ENCODE results near the gene RNF220. TPM values are rescaled to one million over a fixed set of nuclear protein-coding genes. Genes with fewer than 3 reads are reported as not detected.

Gene RNF220
- total RNA-seq, 4 donors from 2014 or later, result 116 to 140 (median 123) TPM

DNA sequence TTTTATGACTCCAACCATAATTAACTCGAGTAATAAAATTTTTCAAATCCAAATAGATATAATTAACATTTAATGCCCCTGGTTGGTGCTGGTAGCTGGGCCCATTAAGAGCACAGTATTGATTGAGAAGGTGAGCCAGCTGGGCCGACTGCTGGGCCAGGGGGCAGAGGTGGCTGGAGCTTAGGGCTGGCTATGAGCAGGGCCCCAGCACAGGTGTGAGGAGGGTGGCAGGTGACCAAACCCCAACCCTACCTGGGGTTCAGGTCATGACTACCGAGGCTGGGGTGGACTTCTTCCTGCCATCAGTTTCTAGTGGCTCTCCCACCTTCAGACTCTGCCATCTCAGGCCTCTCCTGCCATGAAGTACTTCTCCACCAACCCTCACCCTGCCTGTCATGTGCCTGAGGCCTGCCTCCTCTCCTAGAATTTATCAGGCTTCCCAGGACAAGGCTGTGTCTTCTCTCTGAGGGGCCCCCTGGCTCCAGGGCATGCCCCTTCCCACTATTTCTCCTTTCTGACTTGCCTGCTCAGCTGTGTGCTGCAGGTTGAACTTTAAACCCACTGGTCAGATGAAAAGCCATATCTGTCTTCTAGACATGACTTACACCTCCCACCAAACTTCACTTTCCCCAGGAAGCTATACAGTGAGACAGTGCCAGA, 183.6 kb downstream of the RNF220 start:
- H3K4me3 ChIP-seq (ENCODE audit: low read depth, poor library complexity, severe bottlenecking), result no peak overlapping the region
- no peak for TF ChIP-seq POLR2A (IDR thresholded peaks at IDR 0.05)
- TF ChIP-seq, protein P1, sequence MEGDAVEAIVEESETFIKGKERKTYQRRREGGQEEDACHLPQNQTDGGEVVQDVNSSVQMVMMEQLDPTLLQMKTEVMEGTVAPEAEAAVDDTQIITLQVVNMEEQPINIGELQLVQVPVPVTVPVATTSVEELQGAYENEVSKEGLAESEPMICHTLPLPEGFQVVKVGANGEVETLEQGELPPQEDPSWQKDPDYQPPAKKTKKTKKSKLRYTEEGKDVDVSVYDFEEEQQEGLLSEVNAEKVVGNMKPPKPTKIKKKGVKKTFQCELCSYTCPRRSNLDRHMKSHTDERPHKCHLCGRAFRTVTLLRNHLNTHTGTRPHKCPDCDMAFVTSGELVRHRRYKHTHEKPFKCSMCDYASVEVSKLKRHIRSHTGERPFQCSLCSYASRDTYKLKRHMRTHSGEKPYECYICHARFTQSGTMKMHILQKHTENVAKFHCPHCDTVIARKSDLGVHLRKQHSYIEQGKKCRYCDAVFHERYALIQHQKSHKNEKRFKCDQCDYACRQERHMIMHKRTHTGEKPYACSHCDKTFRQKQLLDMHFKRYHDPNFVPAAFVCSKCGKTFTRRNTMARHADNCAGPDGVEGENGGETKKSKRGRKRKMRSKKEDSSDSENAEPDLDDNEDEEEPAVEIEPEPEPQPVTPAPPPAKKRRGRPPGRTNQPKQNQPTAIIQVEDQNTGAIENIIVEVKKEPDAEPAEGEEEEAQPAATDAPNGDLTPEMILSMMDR (IDR thresholded peaks at IDR 0.05), result no peak
- 78 to 79% methylated on average over 3 of the region's 3 CpGs for WGBS, 2 donors
- no peak for DNase-seq (ENCODE audit: low spot score in 2 of 2)
- intact Hi-C loops (cut with DNase I; ENCODE audit: low total_unique reads), result no loop called here

DNA sequence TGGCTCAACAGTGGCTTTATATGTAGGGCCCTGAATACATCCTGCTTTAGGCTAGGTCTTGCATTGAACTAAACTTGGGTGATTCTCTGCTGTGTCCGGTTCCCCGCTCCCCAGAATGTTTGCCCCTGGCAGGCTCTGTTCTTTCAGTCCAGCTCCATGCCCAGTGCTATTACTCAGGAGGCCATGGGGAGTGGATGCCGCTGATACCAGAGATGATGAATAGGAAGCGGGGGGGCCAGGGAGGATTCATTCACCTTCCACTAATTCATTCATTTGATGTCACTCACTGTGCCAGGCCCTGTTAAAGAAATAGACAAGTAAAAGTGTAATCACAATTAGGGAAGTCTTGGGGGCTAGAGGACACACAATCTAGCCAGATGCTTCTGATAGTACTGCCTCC, 185.4 kb downstream of the RNF220 start:
- WGBS, 2 donors, result 87 to 96% methylated on average over 4 of the region's 4 CpGs
- no peak for DNase-seq (ENCODE audit: low spot score in 2 of 2)
- H3K4me3 ChIP-seq (ENCODE audit: low read depth, poor library complexity, severe bottlenecking), result no peak overlapping the region
- intact Hi-C loops (cut with DNase I; ENCODE audit: low total_unique reads), result loop anchor here (5.0 to 10.0 kb wide), 2 partner anchors 216 to 373 kb away; no protein-coding TSS in a partner anchor
- TF ChIP-seq POLR2A (IDR thresholded peaks at IDR 0.05), result no peak
- TF ChIP-seq, protein P1 (IDR thresholded peaks at IDR 0.05), result no peak

DNA sequence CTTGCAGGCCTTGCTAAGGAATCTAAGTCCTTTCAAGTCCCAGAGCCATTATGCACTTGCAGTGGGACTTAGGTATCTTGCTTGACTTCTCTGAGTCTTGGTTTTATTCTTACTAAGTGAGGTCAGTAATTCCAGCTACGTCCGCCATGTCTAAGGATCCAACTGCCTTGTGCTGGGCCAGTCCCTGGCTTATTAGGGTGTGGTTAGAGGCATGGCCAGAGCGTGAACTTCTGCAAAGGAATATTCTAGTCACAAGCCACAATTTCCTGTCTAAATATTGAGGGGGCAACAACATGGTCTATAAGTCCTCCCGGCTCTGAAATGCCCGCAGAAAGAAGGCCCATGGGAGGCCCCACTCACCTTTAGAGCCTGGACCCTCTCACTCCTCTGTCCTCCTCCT, 186.3 kb downstream of the RNF220 start:
- intact Hi-C loops (cut with DNase I; ENCODE audit: low total_unique reads), result loop anchor here (5.0 to 10.0 kb wide), 2 partner anchors 217 to 374 kb away; no protein-coding TSS in a partner anchor
- TF ChIP-seq, protein P1 (IDR thresholded peaks at IDR 0.05), result no peak
- no peak for TF ChIP-seq POLR2A (IDR thresholded peaks at IDR 0.05)
- DNase-seq (ENCODE audit: low spot score in 2 of 2), result no peak
- WGBS, 2 donors, result 84 to 95% methylated on average over 5 of the region's 5 CpGs
- no peak overlapping the region for H3K4me3 ChIP-seq (ENCODE audit: low read depth, poor library complexity, severe bottlenecking)

DNA sequence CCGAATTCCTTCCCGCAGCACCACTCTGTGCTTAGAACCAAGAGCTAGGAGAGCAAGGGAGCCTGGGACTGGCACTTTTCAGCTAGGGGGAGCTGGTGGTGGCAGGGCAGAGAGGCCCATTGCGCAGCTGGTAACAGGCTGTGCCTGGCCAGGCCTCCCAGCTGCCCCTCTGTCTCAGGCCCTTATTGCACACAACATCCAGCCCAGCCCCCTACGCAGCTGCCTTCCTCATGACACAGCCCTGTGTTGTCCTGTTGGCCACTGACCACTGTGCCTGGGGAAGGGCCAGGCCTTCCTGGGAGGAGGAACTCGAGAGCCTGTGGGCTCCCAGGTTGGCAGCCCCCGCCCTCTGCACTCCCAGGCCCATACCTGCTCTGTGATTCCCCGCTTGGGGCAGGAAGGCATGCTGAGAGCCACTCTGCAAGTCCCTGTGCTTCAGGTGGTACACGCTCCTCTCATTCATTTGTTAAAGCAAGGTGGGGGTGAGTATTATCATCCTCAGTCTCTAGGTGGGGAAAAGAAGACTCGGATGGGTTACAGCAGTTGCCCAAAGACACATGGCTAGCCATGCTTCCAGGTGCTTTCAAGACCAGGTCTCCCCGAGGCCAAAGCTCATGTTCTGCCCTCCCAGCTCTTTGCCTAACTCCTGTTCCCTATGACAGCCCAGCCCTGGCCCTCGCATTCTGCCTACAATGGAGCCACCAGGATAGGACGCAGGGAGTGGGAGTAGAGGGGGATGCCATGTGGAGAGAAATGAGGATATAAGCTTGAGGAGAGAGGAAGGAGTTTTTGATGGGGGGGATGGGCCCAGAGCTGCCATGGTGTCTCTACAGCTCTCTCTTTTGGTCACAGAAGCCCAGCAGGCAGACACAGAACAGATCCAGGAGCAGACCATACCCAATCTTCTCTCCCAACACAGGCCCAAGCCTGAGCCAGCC, 187.4 kb downstream of the RNF220 start:
- WGBS, 2 donors, result 86 to 92% methylated on average over 11 to 12 of the region's 12 CpGs
- no peak for DNase-seq (ENCODE audit: low spot score in 2 of 2)
- intact Hi-C loops (cut with DNase I; ENCODE audit: low total_unique reads), result loop anchor here (5.0 to 10.0 kb wide), 2 partner anchors 218 to 375 kb away; no protein-coding TSS in a partner anchor
- H3K4me3 ChIP-seq (ENCODE audit: low read depth, poor library complexity, severe bottlenecking), result no peak overlapping the region
- TF ChIP-seq POLR2A (IDR thresholded peaks at IDR 0.05), result no peak
- TF ChIP-seq, protein P1 (IDR thresholded peaks at IDR 0.05), result no peak

DNA sequence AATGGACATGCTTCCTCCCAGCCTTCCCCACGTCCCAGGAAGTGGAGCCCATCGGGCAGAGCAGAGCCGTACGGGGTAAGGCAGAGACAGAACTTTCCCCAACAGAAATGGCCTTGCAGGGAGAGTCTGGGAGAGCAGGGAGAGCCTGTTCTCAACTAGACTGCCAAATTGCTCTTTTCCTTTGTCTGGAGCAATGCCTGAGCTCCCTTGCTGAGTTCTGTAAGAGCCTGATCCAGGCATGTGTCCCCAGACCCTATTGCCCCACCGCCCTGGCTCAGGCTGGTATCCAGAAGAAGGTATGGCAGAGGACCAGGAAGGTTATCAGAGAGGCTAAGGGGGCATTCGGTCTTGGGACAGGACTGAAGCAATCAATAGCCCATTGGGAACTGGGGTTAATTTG, 189.3 kb downstream of the RNF220 start:
- intact Hi-C loops (cut with DNase I; ENCODE audit: low total_unique reads), result loop anchor here (5.0 to 10.0 kb wide), 2 partner anchors 220 to 377 kb away; no protein-coding TSS in a partner anchor
- no peak for TF ChIP-seq POLR2A (IDR thresholded peaks at IDR 0.05)
- TF ChIP-seq, protein P1 (IDR thresholded peaks at IDR 0.05), result no peak
- WGBS, 2 donors, result 83 to 89% methylated on average over 6 of the region's 6 CpGs

More for the DNA sequence above, 189.3 kb downstream of the RNF220 start:
- no peak overlapping the region for H3K4me3 ChIP-seq (ENCODE audit: low read depth, poor library complexity, severe bottlenecking)
- no peak for DNase-seq (ENCODE audit: low spot score in 2 of 2)
